Endothelial cell of umbilical vein (primary cell): Measurements from ENCODE around the gene CDS2.

Experiments used
- CTCF ChIP-seq, 2 donors: IDR thresholded peaks; 1 replicate in 1 of 2; 2 replicates in 1 of 2; pipeline ENCODE4 v1.5.1; 2011; ENCODE audit warnings: low read length in 2 of 2, mild to moderate bottlenecking in 2 of 2, moderate library complexity in 2 of 2, control low read depth in 1 of 2, inconsistent platforms in 1 of 2, low read depth in 1 of 2; ENCODE audit not compliant: insufficient read depth in 1 of 2; ENCODE audit errors: extremely low read depth in 1 of 2
- EZH2 ChIP-seq: IDR thresholded peaks from 2 replicates; pipeline ENCODE4 v1.6.1; 2012; ENCODE audit warnings: borderline replicate concordance, low read depth, mild to moderate bottlenecking, moderate library complexity, low read length, inconsistent platforms; ENCODE audit not compliant: severe bottlenecking
- JUN ChIP-seq: IDR thresholded peaks from 2 replicates; pipeline ENCODE4 v1.6.1; 2011; ENCODE audit warnings: borderline replicate concordance, low read depth; ENCODE audit not compliant: insufficient read length, insufficient read depth
- POLR2A ChIP-seq: IDR thresholded peaks from 2 replicates; pipeline ENCODE4 v1.6.1; 2012; ENCODE audit warnings: low read depth, mild to moderate bottlenecking, control low read depth, low read length
- TF ChIP-seq, protein P1 (sequence below): IDR thresholded peaks from 2 replicates; pipeline ENCODE4 v1.6.1; 2011; ENCODE audit not compliant: insufficient read depth, insufficient read length

GRCh38 chr20:5153152-5153467, 26.3 kb downstream of the CDS2 start:
- TF ChIP-seq CTCF (IDR thresholded peaks at IDR 0.05; ENCODE audit: extremely low read depth in 1 of 2, insufficient read depth in 1 of 2, low read depth in 1 of 2, low read length in 2 of 2) (no peak), JUN (no peak), POLR2A (no peak), EZH2 (no peak)
- TF ChIP-seq, protein P1, sequence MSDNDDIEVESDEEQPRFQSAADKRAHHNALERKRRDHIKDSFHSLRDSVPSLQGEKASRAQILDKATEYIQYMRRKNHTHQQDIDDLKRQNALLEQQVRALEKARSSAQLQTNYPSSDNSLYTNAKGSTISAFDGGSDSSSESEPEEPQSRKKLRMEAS, result no peak
